Measurements from ENCODE around the gene ENPP3. TPM values are rescaled to one million over a fixed set of nuclear protein-coding genes. Genes with fewer than 3 reads are reported as not detected.

Gene ENPP3
- total RNA-seq, 1 donor from 2014 or later, result not detected

DNA sequence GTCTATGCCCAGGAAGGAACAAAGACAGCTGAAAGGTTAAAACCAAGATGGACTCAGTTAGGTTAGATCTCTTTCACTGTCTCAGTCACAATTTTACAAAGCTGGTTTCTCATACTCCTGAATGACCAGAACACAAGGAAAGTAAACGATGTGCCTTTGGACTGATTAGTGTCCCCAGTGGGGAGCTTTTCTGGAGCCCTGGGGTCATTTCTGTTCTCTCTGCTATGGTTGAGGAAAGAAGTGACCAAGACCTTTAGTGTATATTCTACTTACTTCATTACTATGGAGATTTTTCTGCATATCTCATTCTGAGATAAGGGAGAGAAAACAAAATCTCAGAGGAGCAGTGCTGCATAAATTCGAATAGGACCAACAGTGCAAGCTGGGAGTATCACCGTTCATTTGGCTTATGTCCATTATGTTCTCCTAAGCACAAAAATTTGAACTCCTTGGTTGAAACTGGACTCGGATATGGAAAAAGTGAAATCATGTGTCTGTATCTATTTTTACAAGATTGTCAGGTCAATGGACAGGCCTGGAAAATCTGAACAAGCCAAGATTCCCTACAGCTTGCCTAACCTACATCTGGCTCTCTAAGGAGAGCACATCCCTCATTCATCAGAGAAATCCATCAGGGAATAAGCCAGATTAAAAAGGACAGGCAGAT, 136.3 kb downstream of the ENPP3 start:
- Mint-ChIP-seq H3K9me3 (ENCODE audit: low read depth) (peaks cover 2% of the 10 kb centered on the region), H3K27me3 (ENCODE audit: low read depth) (peaks cover 2% of the 10 kb centered on the region), H3K36me3 (ENCODE audit: low read depth) (peaks cover 2% of the 10 kb centered on the region), H3K27ac (ENCODE audit: unreplicated experiment) (peak overlapping the region; percentile 12), H3K4me3 (ENCODE audit: unreplicated experiment) (no peak overlapping the region), H3K4me1 (ENCODE audit: low read depth) (peaks cover 13% of the 10 kb centered on the region)
- TF ChIP-seq, protein P1, sequence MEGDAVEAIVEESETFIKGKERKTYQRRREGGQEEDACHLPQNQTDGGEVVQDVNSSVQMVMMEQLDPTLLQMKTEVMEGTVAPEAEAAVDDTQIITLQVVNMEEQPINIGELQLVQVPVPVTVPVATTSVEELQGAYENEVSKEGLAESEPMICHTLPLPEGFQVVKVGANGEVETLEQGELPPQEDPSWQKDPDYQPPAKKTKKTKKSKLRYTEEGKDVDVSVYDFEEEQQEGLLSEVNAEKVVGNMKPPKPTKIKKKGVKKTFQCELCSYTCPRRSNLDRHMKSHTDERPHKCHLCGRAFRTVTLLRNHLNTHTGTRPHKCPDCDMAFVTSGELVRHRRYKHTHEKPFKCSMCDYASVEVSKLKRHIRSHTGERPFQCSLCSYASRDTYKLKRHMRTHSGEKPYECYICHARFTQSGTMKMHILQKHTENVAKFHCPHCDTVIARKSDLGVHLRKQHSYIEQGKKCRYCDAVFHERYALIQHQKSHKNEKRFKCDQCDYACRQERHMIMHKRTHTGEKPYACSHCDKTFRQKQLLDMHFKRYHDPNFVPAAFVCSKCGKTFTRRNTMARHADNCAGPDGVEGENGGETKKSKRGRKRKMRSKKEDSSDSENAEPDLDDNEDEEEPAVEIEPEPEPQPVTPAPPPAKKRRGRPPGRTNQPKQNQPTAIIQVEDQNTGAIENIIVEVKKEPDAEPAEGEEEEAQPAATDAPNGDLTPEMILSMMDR (IDR thresholded peaks at IDR 0.05), result no peak
- no peak for DNase-seq (ENCODE audit: low spot score)

DNA sequence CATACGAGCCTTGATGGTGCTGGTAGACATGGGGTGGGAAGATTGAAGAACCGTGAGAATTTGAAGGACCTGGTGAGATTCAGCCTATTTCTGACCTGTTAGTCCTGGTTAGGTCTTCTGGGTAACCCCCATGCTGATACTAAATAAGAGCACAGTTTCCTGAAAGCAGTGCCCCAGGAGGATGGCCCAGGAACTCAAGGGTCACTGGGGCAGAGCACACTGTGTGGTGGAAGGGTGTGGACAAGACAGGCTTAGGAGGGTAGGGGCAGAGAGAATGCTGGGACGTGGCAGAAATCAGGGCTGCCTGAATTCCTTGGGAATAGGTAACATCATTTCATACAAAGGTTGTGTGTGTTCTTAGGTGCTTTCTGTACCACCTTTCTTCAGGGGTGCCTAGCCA, 138.8 kb downstream of the ENPP3 start:
- TF ChIP-seq, protein P1 (IDR thresholded peaks at IDR 0.05), result no peak
- Mint-ChIP-seq H3K27ac (ENCODE audit: unreplicated experiment) (no peak overlapping the region), H3K9me3 (ENCODE audit: low read depth) (no peaks in the 10 kb centered on the region), H3K4me3 (ENCODE audit: unreplicated experiment) (no peak overlapping the region), H3K36me3 (ENCODE audit: low read depth) (no peaks in the 10 kb centered on the region), H3K4me1 (ENCODE audit: low read depth) (peaks cover 15% of the 10 kb centered on the region), H3K27me3 (ENCODE audit: low read depth) (no peaks in the 10 kb centered on the region)
- no peak for DNase-seq (ENCODE audit: low spot score)

DNA sequence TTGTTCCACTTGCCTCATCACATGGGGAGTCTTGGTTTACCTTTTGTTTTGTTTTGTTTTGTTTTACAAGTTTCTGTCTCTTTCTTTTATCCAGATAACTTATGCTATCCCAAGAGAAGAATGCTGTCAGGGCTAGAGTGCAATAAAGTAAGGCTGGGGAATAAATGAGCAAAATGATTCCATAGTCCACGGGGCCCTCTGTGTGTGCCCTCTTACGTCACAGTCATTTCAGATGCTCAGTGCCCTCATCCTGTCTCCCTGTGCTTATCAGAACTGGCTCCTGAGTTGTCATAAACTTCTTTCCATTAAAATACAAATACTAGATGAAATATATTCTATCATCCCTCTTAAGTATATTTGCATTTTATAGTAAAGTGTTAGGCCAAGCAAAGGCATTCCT, 139.9 kb downstream of the ENPP3 start:
- Mint-ChIP-seq H3K4me3 (ENCODE audit: unreplicated experiment) (no peak overlapping the region), H3K27ac (ENCODE audit: unreplicated experiment) (no peak overlapping the region), H3K36me3 (ENCODE audit: low read depth) (no peaks in the 10 kb centered on the region), H3K4me1 (ENCODE audit: low read depth) (peaks cover 15% of the 10 kb centered on the region), H3K9me3 (ENCODE audit: low read depth) (no peaks in the 10 kb centered on the region), H3K27me3 (ENCODE audit: low read depth) (no peaks in the 10 kb centered on the region)
- TF ChIP-seq, protein P1 (IDR thresholded peaks at IDR 0.05), result no peak
- DNase-seq (ENCODE audit: low spot score), result no peak

DNA sequence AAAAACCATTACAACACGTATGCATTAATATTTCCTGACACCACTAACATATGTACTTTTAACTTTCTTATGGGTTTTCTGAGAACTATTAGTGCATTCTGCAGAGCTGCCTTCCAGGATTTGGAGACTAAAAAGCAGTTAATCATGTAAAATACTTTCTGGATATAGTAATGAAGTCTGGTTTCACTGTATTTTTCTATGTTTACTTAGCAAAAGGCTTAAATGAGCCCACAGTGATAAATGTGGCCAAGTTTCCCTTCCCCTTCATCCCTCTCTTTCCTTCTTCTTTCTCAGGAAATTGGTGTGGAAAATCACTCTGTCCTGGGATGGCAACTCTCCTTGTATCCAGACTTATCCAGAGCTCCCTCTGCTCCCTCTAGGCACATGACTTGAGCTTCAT, 141.1 kb downstream of the ENPP3 start:
- Mint-ChIP-seq H3K4me3 (ENCODE audit: unreplicated experiment) (no peak overlapping the region), H3K27me3 (ENCODE audit: low read depth) (no peaks in the 10 kb centered on the region), H3K9me3 (ENCODE audit: low read depth) (no peaks in the 10 kb centered on the region), H3K27ac (ENCODE audit: unreplicated experiment) (no peak overlapping the region), H3K36me3 (ENCODE audit: low read depth) (no peaks in the 10 kb centered on the region), H3K4me1 (ENCODE audit: low read depth) (peaks cover 15% of the 10 kb centered on the region)
- TF ChIP-seq, protein P1 (IDR thresholded peaks at IDR 0.05), result no peak
- DNase-seq (ENCODE audit: low spot score), result no peak

DNA sequence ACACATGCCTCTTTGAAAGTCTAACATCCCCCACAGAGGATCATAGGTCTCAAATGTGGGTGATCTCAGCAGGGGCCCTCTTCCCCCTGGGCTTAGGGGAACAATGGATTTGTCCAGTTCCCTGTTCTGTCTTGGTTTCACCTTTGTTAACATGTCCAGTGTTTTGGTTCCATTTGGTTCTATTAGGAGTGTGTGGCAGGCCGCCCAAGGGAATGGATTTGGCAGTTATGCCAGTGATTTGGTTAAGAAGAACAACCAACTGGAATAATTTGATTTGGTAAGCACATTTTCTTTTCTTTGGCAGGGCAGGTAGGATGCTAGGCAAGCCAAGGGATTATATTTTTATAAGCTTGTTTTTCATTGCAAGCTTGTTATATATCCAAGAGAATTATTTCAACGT, 142.2 kb downstream of the ENPP3 start:
- no peaks in the 10 kb centered on the region for H3K36me3 Mint-ChIP-seq (ENCODE audit: low read depth)
- no peak overlapping the region for H3K4me3 Mint-ChIP-seq (ENCODE audit: unreplicated experiment)
- TF ChIP-seq, protein P1 (IDR thresholded peaks at IDR 0.05), result no peak
- no peak overlapping the region for H3K27ac Mint-ChIP-seq (ENCODE audit: unreplicated experiment)
- no peak for DNase-seq (ENCODE audit: low spot score)
- H3K27me3 Mint-ChIP-seq (ENCODE audit: low read depth), result no peaks in the 10 kb centered on the region
- H3K4me1 Mint-ChIP-seq (ENCODE audit: low read depth), result peaks cover 8% of the 10 kb centered on the region
- H3K9me3 Mint-ChIP-seq (ENCODE audit: low read depth), result no peaks in the 10 kb centered on the region

Measured in chondrocyte (in vitro differentiated cells).